GM23338 (cell line): ENCODE data around the gene TNFRSF12A. TPM values are rescaled to one million over a fixed set of nuclear protein-coding genes. Genes with fewer than 3 reads are reported as not detected.

Source experiments
- ATAC-seq: fragments of 200-7000 bp; cut with Tn5 transposase; 3 replicates; pipeline ENCODE4 v1.9.1; 2020
- DNase-seq: peaks from one replicate; pipeline ENCODE4 v3.0.0-alpha.2; 2015; ENCODE audit warnings: low spot score
- H2AFZ ChIP-seq: fragments of 200-600 bp; sonication (generic); 2 replicates; pipeline ENCODE4 v1.8.0; 2016; ENCODE audit warnings: antibody characterized with exemption, mild to moderate bottlenecking, moderate library complexity
- H3F3A ChIP-seq: fragments of 200-600 bp; sonication (generic); replicated peaks from 2 replicates; pipeline ENCODE4 v1.8.0; 2017; ENCODE audit warnings: antibody characterized with exemption, mixed run types, low read depth
- H3K27ac ChIP-seq: fragments of 200-600 bp; sonication (generic); 2 replicates; pipeline ENCODE4 v1.6.1; 2016; ENCODE audit warnings: low read depth
- H3K27me3 ChIP-seq: fragments of 200-600 bp; sonication (generic); 2 replicates; pipeline ENCODE4 v1.8.0; 2016; ENCODE audit warnings: mild to moderate bottlenecking, mixed run types, moderate library complexity; ENCODE audit not compliant: insufficient read depth
- H3K36me3 ChIP-seq: fragments of 200-600 bp; sonication (generic); 2 replicates; pipeline ENCODE4 v1.8.0; 2016; ENCODE audit warnings: mild to moderate bottlenecking; ENCODE audit not compliant: insufficient read depth
- H3K4me1 ChIP-seq: fragments of 200-600 bp; sonication (generic); 2 replicates; pipeline ENCODE4 v1.8.0; 2016; ENCODE audit warnings: mild to moderate bottlenecking, moderate library complexity; ENCODE audit not compliant: insufficient read depth
- H3K4me2 ChIP-seq: fragments of 200-600 bp; sonication (generic); 2 replicates; pipeline ENCODE4 v1.7.1; 2017; ENCODE audit warnings: mixed run types
- H3K4me3 ChIP-seq: fragments of 200-600 bp; sonication (generic); 2 replicates; pipeline ENCODE4 v1.6.1; 2016; ENCODE audit warnings: mixed run types
- H3K79me2 ChIP-seq: fragments of 200-600 bp; sonication (generic); replicated peaks from 2 replicates; pipeline ENCODE4 v1.8.0; 2017; ENCODE audit warnings: mild to moderate bottlenecking; ENCODE audit not compliant: insufficient read depth
- H3K9me2 ChIP-seq: fragments of 200-600 bp; sonication (generic); 2 replicates; pipeline ENCODE4 v1.8.0; 2017; ENCODE audit not compliant: insufficient read depth
- H4K20me1 ChIP-seq: fragments of 200-600 bp; sonication (generic); replicated peaks from 2 replicates; pipeline ENCODE4 v1.8.0; 2017; ENCODE audit warnings: mild to moderate bottlenecking; ENCODE audit not compliant: insufficient read depth
- H3K27ac Mint-ChIP-seq: 2 replicates; pipeline ENCODE4 v1.8.0; 2020; ENCODE audit warnings: inconsistent platforms, mild to moderate bottlenecking, moderate library complexity, mixed read lengths
- H3K27me3 Mint-ChIP-seq: 3 replicates; pipeline ENCODE4 v1.8.0; 2022; ENCODE audit warnings: low read depth, mild to moderate bottlenecking, moderate library complexity, mixed read lengths, inconsistent platforms; ENCODE audit not compliant: insufficient read depth, poor library complexity
- H3K36me3 Mint-ChIP-seq: 3 replicates; pipeline ENCODE4 v1.8.0; 2021; ENCODE audit warnings: low read depth, mild to moderate bottlenecking, inconsistent platforms, moderate library complexity, mixed read lengths
- H3K4me1 Mint-ChIP-seq: 3 replicates; pipeline ENCODE4 v1.8.0; 2020; ENCODE audit warnings: mild to moderate bottlenecking, inconsistent platforms, mixed read lengths
- H3K4me3 Mint-ChIP-seq: 3 replicates; pipeline ENCODE4 v1.8.0; 2021; ENCODE audit warnings: moderate library complexity, mild to moderate bottlenecking, inconsistent platforms, mixed read lengths
- H3K9me3 Mint-ChIP-seq: 3 replicates; pipeline ENCODE4 v1.8.0; 2020; ENCODE audit warnings: moderate library complexity, mild to moderate bottlenecking, inconsistent platforms, mixed read lengths
- CREB1 ChIP-seq: fragments of 250-450 bp; sonication (Bioruptor Pico); IDR thresholded peaks from 2 replicates; pipeline ENCODE4 v1.5.0; 2020; ENCODE audit warnings: low read depth, mild to moderate bottlenecking, moderate library complexity
- ETS1 ChIP-seq: IDR thresholded peaks from 2 replicates; pipeline ENCODE4 v1.6.1; 2016; ENCODE audit warnings: antibody characterized with exemption
- EZH2 ChIP-seq: fragments of 200-600 bp; sonication (generic); IDR thresholded peaks from one replicate; pipeline ENCODE4 v1.8.0; 2017; ENCODE audit warnings: antibody characterized with exemption, mild to moderate bottlenecking, low read depth; ENCODE audit not compliant: unreplicated experiment
- EZH2phosphoT487 ChIP-seq: fragments of 200-600 bp; sonication (generic); IDR thresholded peaks from one replicate; pipeline ENCODE4 v1.8.1; 2018; ENCODE audit warnings: antibody characterized with exemption; ENCODE audit not compliant: unreplicated experiment
- JUNB ChIP-seq: IDR thresholded peaks from one replicate; pipeline ENCODE4 v1.6.1; 2016; ENCODE audit warnings: antibody characterized with exemption; ENCODE audit not compliant: unreplicated experiment
- NANOG ChIP-seq: IDR thresholded peaks from 2 replicates; pipeline ENCODE4 v1.6.1; 2016; ENCODE audit warnings: antibody characterized with exemption, borderline replicate concordance
- POLR2AphosphoS5 ChIP-seq: IDR thresholded peaks from 2 replicates; pipeline ENCODE4 v1.6.1; 2016; ENCODE audit warnings: antibody characterized with exemption, low read depth
- REST ChIP-seq: IDR thresholded peaks from one replicate; pipeline ENCODE4 v1.6.1; 2018; ENCODE audit warnings: antibody characterized with exemption; ENCODE audit not compliant: unreplicated experiment
- STAT1 ChIP-seq: IDR thresholded peaks from one replicate; pipeline ENCODE4 v1.6.1; 2016; ENCODE audit warnings: antibody characterized with exemption; ENCODE audit not compliant: unreplicated experiment
- ZNF114 ChIP-seq: fragments of 250-450 bp; sonication (Bioruptor Pico); IDR thresholded peaks from 2 replicates; pipeline ENCODE4 v1.5.0; 2020; ENCODE audit warnings: mild to moderate bottlenecking, moderate library complexity
- ZNF331 ChIP-seq: fragments of 250-450 bp; sonication (Bioruptor Pico); IDR thresholded peaks from 2 replicates; pipeline ENCODE4 v1.5.0; 2020; ENCODE audit warnings: low read depth, mild to moderate bottlenecking, moderate library complexity
- ZNF462 ChIP-seq: fragments of 250-450 bp; sonication (Bioruptor Pico); IDR thresholded peaks from 2 replicates; pipeline ENCODE4 v1.5.0; 2020; ENCODE audit warnings: mild to moderate bottlenecking, moderate library complexity
- polyA plus RNA-seq: library from polyadenylated mRNA; unstranded; fragments of >200 nt; fragmentation: Nextera tagmentation; extraction: Ambion mirVana; gene quantifications from 2 replicates; pipeline ENCODE4 v1.2.1, GENCODE V29; 2016
- total RNA-seq: library from RNA; depleted of rRNA; stranded (reverse); fragments of >200 nt; shearing (Covaris generic); gene quantifications from 2 replicates; pipeline ENCODE4 v1.2.3, GENCODE V29; 2014
- TF ChIP-seq, protein P1 (sequence below), 2 experiments: fragments of 200-600 bp in 1 of 2; sonication (generic) in 1 of 2; conservative IDR thresholded peaks; 2 replicates each; pipeline versions ENCODE4 v1.5.1 to v1.6.1; 2016 to 2017; ENCODE audit warnings: antibody characterized with exemption in 2 of 2, low read depth in 2 of 2, mild to moderate bottlenecking in 2 of 2, moderate library complexity in 1 of 2

The TNFRSF12A gene
- total and polyA plus RNA-seq, 2 experiments from 2014 or later, result 78.0 to 152 TPM

DNA sequence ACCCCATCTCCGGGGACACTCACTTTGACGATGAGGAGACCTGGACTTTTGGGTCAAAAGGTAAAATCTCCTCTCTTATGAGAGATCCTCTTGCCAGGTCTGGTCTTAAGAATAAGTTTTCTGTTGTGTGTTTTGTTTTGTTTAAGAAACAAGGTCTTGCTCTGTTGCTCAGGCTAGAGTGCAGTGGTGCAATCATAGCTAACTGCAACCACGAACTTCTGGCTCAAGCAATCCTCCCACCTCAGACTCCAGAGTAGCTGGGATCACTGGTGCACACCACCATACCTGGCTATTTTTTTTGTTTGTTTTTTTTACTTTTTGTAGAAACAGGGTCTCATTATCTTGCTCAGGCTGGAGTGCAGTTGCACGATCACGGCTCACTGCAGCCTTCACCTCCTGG lies 30.3 kb downstream of the TNFRSF12A start:
- Histone ChIP-seq H3K36me3 (no peaks in the 10 kb centered on the region), H2AFZ (no peak overlapping the region), H3K4me1 (peaks cover 9% of the 10 kb centered on the region; the same call in 1 of the 2 replicates), H3K27me3 (peaks cover 27% of the 10 kb centered on the region), H3K4me3 (no peak overlapping the region), H3F3A (peaks cover 11% of the 10 kb centered on the region), H3K4me2 (no peak overlapping the region), H4K20me1 (peaks cover 7% of the 10 kb centered on the region), H3K79me2 (no peaks in the 10 kb centered on the region; the same call in 1 of the 2 replicates), H3K9me2 (no peaks in the 10 kb centered on the region), H3K27ac (no peak overlapping the region)
- Mint-ChIP-seq H3K36me3 (peaks cover 45% of the 10 kb centered on the region), H3K4me3 (no peak overlapping the region), H3K27me3 (peaks cover 25% of the 10 kb centered on the region), H3K9me3 (peaks cover 4% of the 10 kb centered on the region; the same call in 2 of the 3 replicates), H3K4me1 (peaks cover 14% of the 10 kb centered on the region), H3K27ac (no peak overlapping the region)
- TF ChIP-seq, protein P1, sequence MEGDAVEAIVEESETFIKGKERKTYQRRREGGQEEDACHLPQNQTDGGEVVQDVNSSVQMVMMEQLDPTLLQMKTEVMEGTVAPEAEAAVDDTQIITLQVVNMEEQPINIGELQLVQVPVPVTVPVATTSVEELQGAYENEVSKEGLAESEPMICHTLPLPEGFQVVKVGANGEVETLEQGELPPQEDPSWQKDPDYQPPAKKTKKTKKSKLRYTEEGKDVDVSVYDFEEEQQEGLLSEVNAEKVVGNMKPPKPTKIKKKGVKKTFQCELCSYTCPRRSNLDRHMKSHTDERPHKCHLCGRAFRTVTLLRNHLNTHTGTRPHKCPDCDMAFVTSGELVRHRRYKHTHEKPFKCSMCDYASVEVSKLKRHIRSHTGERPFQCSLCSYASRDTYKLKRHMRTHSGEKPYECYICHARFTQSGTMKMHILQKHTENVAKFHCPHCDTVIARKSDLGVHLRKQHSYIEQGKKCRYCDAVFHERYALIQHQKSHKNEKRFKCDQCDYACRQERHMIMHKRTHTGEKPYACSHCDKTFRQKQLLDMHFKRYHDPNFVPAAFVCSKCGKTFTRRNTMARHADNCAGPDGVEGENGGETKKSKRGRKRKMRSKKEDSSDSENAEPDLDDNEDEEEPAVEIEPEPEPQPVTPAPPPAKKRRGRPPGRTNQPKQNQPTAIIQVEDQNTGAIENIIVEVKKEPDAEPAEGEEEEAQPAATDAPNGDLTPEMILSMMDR (conservative IDR thresholded peaks at IDR 0.05; ENCODE audit: low read depth in 2 of 2), result no peak
- no peak for TF ChIP-seq JUNB
- no peak for TF ChIP-seq EZH2
- TF ChIP-seq REST, result no peak
- no peak for TF ChIP-seq STAT1
- TF ChIP-seq ZNF462, result no peak
- no peak for TF ChIP-seq ETS1
- no peak for TF ChIP-seq ZNF331 (CRISPR knock-in tag)
- no peak for TF ChIP-seq POLR2AphosphoS5
- no peak for TF ChIP-seq CREB1
- TF ChIP-seq ZNF114 (CRISPR knock-in tag), result no peak
- no peak for TF ChIP-seq NANOG
- no peak for TF ChIP-seq EZH2phosphoT487
- ATAC-seq (no peak), DNase-seq (no peak)
